GM20431 (cell line): ENCODE data around the gene ABTB2.
"Not testable (repeated sequence)": the region's sequence is repeated elsewhere in the genome, so short reads cannot be mapped to it uniquely, and the experiment has no call there.

Experiments used
- in situ Hi-C: fragments of 300-500 bp; cut with MseI, MboI; formaldehyde crosslinking; loops from one replicate; pipeline ENCODE4 v1.15.0; 2020; ENCODE audit warnings: low sequenced_read_pairs; ENCODE audit not compliant: unreplicated experiment

The ABTB2 gene

DNA sequence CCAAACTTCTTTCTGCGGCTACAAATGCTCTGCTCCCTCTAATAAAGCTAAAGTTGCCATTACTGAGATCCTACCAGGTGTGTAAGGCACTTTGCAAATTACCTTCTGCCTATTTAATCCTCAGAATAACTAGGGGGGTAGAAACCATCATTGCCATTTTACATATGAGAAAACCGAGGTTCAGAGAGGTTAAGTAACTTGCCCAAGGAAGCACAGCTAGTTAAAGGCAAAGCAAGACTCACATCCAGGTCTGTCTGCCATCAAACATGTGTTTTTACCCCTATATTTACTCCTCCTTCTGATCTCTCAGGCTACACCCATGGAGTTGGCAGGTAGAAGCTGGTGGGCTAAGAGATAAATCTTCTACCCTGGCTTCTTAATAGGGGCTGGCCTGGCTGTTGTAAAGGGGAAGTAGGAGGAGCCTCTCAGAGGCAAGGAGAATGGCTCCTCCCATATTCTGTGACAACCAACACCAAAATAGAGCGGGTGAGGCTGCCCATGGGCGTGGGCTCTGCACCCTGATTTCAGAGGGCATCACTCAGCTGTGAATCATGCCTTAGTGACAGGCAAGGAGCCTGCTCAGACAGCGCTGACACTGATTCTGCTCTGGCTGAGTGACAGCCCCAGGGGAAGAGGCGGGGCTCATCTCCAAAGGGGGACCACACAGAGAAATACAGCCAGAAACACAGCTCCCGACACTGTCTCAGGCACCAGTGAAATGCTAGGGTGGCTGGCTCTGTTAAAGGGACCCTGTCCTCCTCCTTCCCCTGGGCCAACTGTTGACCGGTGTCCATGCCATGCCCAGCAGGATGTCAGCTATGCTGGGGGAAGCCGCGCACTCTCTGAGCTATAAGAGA, 106.8 kb downstream of the ABTB2 start:
- in situ Hi-C loops, result no loop called here

DNA sequence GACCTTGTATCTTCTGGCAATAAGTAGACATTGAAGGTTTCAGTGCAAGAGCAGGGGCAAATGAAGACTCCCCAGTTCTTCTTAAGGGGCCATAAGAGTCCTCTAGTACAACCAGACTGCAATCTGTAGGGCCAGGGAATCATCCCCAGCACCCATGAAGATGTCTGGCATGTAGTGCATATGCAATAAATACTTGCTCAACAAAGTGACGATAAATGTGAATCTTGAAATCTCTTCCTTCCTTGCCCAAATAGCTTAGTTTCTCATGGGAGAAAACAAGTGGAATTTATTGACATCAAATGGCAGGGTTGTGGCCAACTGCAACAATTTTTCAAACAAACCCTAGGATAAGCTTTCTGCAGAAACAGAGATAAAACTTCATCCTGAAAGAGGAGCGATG, 107.6 kb downstream of the ABTB2 start:
- in situ Hi-C loops, result no loop called here

DNA sequence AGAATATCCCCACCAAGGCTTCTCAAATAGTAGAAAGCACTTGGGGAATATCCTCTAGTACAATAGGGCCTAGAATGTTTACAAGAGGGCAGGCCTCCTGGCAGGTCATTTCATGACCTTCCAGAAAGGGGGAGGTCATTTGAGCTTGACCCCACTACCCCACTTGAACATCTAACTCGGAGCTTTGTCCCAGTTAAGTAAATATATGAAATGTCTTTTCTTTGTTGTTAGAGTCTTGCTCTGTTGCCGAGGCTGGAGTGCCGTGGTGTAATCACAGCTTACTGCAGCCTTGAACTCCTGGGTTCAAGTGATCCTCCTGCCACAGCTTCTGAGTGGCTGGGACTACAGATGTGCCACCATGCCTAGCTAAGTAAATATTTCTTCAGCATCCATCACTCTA, 108.4 kb downstream of the ABTB2 start:
- in situ Hi-C loops, result no loop called here

DNA sequence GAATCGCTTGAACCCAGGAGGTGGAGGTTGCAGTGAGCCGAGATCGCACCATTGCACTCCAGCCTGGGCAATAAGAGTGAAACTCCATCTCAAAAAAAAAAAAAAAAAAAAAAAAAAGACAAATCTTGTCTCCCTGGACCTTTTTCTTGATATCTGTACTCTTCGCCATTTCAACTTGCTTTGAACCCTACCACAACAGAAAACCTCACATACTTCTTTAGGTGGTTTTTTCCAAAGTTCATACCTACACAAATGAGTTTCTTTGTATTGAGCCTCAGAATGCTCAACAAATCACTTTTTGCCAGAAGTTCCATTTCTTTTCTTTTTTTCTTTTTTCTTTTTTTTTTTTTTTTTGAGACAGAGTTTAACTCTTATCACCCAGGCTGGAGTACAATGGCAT, 111.3 kb downstream of the ABTB2 start:
- in situ Hi-C loops, result not testable (repeated sequence)

DNA sequence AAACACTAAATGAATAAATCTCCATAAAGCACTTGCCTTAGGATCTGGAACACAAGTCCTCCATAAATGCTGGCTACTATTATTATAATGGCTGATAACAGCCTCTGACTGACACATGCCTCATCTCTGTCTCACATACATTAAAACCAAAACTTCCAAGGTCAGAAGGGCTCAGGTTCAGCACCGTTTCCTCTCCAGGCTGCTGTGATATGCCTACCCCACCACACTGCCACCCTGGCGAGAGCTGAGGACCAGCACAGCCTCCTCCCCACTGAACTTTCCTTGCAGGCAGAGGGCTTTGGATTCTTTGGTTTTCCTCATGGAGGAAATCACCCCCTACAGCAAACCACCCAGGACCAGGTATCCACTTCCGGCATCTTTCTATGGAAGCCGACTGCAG, 112.8 kb downstream of the ABTB2 start:
- in situ Hi-C loops, result no loop called here

DNA sequence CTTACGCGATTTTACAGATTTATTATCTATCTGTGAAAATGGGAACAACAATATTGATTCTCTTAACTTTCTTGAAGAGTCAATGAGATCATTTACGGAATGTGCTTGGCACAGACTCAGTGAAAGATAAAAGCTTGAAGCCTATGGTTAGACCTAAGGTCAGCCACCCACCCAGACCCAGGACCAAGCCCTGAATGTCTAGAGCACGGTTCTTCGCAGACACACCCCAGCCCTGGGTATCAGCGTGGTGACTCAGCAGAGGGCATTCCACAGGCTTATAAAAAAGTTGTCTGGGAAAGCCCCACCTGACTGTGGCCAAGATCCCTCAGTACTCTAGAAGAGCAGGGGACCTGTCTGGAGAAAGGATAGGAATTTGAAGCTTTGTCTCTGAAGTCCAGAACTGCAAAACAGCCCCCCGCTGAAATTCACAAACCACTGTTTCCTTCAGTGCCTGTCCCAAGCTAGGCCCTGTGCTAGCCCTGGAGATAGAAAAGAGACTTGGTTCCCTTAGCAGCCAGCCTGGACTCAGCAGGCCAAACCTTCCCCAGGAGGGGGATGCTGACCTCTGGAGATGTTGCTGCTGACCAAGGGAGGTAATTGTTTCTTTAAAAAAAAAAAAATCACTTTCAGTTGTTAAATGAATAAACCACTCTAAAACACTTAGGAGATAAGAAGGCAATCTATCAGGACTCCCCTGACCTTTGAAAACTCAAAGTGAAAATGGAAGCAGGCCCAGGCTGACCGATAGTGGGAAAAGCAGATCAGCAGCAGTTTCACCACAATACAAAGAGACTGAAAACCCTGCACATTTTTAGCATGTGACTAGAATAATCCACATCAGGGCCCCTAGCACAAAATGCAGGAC, 114.0 kb downstream of the ABTB2 start:
- in situ Hi-C loops, result no loop called here

DNA sequence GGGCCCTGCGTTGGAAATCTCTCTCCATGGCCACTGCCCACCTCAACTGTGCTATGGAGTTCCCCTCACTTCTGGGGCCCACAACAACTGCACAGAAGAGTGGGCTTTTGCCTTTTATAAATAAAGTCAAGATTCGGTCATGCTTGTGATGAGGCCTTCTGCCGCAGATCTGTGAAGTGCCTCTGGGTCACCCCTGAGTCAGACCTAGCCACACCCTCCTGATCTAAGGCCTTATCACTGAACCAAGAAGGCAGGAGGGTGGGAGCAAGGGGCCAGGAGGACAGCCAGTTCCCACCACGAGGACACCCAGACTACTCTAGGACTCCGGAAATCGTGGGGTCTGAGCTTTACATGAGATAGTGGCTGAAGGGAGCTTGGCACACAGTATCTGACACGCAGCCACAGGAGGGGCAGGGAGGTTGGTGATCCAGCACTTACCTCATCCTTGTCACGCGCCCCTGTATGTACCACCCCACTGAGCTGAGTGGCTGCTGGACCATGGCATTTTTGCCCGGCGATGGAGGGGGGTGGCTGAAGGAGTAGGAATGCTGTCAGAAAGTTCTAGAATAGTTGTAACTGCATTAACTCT, 115.7 kb downstream of the ABTB2 start:
- in situ Hi-C loops, result no loop called here

DNA sequence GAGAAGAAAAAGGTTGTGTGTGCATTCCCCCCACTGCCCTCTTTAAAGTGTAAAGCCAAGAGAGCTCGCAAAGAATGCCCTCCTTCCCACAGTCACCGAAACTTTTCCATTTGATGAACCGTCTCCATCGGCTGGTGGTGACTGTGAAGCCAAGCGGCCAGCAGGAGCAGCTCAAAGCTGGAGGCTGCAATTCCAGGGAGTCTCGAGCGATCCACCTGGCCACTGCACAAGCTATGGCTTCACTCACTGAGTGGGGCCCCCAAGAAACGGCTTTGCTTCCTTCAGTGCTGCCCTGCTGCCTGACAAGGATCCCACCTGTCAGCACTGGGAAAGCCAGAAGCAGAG, 117.7 kb downstream of the ABTB2 start:
- in situ Hi-C loops, result no loop called here

DNA sequence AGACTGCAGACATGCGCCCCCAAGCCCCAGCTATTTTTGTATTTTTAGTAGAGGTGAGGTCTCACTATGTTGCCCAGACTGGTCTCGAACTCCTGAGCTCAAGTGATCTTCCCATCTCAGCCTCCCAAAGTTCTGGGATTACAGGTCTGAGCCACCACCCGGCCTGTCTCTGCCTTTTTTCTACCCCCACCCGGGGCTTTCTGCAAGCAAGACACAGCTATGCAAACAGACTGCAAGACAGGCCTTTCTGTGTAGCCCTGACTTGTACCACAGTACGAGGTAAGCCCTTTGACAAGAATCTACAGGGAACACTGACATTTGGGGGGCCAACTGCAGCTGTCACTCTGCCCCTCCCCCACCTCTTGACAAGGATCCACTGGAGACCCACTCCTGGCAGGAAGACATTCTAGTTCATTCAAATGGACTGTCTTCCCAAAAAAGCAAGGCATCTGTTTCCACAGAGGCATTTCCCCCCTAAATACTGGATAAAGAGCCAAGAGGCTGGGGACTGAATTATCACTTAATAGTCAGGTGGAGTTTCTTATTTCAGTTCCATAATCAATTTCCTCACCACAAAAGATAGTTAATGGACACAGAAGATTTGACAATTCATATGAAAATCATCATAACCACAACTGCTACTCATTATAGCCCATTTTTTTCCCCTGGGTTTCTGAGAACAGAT, 118.2 kb downstream of the ABTB2 start:
- in situ Hi-C loops, result no loop called here

DNA sequence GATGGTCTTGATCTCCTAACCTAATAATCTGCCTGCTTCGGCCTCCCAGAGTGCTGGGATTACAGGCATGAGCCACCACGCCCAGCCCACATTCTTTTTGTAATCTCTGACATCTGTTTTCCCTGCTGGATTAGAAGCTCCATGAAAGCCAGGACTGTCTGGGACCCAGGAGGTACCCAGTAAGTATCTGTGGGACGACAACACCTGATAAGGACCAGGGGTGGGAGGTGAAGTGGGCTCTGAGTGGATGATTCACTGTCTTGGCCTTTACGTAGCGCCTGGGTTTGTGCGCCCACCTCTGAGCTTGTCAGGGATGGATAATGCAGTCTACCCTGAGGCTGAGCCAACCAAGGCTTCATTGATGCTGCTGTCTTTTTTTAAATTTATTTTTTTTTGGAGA, 118.8 kb downstream of the ABTB2 start:
- in situ Hi-C loops, result no loop called here

DNA sequence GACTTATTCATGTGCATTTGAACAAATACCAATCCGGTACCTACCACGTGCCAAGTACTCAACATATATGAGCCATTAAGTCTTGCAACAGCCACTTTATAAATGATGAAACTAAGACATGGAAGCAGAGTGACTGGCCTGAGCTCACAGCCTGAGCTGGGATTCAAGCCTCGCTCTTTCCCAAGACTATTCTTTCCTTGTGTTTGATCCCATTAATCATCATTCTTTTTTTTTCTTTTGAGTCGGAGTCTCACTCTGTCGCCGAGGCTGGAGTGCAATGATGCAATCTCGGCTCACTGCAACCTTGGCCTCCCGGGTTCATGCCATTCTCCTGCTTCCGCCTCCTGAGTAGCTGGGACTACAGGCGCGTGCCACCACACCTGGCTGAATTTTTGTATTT, 119.3 kb downstream of the ABTB2 start:
- in situ Hi-C loops, result no loop called here

DNA sequence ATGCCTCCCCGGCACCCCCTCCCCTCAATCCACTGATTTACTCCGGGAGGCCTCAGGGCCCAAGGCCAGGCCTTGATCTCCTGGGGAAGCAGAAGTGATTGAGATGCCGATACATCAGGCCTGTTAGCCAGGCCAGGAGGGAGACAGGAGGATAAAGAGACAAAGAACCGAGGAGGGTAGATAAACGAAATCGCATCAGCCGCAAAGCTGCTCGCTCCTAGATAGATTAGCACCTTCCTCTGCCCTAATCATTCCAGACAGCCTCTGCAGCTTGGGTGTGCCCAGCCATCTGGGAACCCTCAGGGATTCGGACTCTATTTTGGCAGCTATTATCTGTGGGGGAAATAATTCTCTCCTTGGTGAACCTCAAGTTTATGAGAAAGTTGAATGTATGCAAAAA, 121.2 kb downstream of the ABTB2 start:
- in situ Hi-C loops, result no loop called here

DNA sequence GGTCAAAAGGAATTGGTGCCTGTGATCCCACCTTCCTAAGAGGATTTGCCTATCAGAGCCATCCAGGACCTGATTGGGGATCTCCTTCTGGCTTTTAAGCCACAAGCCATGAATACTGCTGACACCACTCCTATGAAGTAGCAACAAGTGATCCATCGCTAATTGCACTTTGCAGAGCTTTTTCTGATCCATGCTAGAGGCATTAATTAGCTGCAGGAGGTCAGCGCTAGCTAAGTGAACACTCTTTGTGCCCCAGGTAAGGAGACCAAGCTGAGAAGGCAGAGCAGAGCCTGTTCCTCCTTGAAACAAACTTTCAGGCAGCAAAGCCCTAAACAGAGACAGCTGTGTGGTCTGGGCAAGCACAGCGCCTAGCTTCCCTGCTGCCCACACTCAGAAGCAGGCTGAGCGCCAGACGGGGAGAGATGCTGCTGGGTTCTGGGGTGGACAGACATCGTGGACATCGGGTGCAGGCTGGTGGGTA, 122.2 kb downstream of the ABTB2 start:
- in situ Hi-C loops, result no loop called here

DNA sequence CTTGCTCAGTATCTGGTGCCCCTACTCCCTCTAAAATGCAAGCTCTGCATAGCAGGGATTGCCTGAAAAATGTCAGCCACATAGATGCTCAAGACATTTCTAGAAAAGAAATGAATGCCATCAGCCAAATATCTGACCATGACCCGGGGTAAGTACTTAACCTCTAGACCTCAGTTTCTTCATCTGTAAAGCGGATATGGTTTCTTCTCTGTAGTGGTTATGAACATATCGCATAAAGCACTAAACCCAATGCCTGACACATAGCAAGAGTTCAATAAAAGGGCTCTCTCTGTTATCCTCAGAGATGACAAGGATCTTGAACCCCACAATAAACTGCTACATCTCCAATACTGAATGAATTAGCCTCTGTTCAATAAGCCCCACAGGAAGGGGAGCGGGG, 122.6 kb downstream of the ABTB2 start:
- in situ Hi-C loops, result no loop called here

DNA sequence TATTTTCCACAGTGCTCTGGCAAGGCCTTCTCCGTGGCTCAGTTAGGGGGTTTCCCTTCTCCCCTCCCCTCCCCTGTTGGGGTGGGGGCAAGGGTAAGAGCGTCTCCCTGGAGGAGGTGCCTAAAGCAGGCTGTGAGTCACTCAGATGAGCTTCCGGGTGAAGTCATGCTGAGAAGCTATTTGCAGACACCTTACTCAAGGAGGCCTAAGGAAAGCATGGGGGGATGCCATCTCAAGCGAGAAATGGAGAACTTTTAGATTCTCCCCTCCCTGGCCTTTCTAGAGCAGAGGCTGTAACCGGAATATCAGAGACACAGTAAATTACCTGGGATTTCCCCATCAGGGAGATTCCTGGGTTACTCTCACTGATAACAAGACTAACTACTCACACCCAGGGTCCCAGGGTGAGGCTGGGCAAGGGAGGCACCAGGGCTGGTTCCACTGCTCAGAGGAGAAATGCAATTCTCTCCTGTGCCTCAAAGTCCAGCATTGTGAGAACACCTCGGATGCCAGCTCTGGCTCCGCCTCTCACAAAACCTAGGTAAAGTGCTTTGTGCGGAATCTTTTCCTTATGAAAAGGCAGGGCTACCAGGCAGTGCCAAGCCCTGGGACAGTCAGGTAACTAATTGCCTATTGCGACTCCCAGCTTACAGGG, 123.6 kb downstream of the ABTB2 start:
- in situ Hi-C loops, result no loop called here

DNA sequence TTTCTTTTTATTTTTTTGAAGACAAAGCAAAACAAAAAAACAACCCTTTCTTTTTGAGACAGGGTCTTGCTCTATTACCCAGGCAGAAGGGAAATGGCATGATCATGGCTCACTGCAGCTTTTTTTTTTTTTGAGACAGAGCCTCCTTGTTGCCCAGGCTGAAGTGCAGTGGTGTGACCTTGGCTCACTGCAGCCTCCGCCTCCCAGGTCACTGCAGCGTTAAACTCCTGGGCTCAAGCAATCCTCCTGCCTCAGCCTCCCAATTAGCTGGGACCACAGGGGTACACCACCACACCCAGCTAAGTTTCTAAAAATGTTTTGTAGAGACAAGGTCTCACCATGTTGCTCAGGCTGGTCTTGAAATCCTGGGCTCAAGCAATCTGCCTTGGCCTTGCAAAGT, 124.6 kb downstream of the ABTB2 start:
- in situ Hi-C loops, result no loop called here

DNA sequence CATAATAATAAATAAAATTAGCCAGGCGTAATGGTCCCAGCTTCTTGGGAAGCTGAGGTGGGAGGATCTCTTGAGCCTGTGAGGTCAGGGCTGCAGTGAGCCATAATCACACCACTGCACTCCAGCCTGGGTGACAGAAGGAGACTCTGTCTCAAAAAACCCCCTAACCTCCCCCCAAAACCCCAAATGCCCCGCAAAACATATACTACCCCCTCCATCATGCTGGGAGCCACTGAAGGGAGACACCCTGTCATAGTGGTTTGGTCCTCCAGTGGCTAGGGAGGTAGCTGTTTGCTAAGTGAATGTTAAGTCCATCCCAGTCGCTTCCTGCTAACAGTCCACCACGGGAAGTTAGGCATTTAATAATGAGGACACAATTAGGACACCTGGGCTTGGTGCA, 125.0 kb downstream of the ABTB2 start:
- in situ Hi-C loops, result no loop called here

DNA sequence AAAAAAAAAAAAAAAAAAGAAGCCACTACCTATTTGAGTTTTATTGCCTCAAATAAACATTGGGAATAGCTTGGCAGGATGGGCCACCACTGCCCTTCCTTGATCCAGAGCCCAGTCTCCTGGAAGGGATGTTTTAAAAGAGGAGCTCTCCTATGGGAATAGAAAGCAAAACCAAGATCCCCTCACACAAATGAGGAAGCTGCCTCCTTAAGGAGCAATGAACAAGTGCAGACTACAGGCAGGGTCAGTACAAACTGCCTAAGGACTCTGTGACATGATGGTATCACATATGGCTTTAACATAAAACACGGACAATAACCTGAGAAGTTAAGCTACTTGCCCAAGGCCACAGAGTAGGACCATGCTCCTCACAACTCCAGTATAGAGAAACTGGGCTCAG, 131.6 kb downstream of the ABTB2 start:
- in situ Hi-C loops, result no loop called here

DNA sequence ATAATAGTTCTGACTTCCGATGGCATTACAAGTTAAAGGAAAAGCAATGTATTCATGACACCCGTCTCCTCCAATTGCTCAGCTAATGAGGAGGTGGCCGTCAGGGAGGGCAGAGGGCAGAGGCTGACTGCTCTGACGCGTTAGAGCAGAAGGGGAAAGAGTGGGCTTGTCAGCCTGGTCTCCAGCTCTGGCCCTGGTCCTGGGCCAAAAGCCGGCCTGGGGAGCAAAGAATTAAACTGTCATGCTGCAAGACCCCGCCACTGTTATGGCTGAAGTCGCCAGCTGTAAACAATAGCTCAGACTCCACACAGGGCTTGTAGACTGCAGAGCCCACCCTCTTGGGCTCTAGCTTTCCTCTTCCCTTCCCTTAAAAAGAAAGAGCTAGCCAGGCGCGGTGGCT, 132.7 kb downstream of the ABTB2 start:
- in situ Hi-C loops, result no loop called here

DNA sequence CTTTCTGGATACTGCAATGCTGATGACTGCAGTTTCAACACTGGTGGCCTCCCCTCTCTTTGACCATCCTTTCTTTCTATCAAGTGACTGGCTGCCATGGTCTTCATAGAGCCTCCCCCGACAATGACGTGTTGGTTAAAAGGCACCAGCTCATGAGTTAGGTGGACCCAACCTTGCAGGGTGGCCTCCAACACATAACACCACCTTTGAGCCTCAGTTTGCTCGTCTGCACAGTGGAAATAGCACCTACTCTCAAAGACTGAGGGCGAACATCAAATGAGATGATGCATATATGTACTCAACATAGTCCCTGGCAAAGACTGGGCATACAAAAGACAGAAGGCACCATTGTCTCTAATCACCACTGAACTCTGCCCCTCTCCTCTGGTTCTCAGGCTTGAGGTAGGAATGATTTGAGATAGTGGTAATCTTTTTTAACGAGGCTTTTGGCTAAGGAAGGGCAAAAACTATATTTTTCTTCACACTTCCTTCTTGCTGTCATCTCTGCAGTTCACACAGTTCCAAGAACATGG, 133.3 kb downstream of the ABTB2 start:
- in situ Hi-C loops, result no loop called here
